Psoas muscle (tissue), 8 donors: ENCODE results near the gene KRT25. TPM values are rescaled to one million over a fixed set of nuclear protein-coding genes. Genes with fewer than 3 reads are reported as not detected.

Experiments
- ATAC-seq, 4 donors: fragments of 200-7000 bp; cut with Tn5 transposase; one replicate each; pipeline ENCODE4 v1.9.1; 2020; ENCODE audit warnings: moderate library complexity in 3 of 4, mild to moderate bottlenecking in 2 of 4
- DNase-seq, 2 donors: peaks; one replicate each; pipeline ENCODE4 v3.0.0-alpha.2; 2020
- H3K27ac ChIP-seq: fragments of 200-600 bp; one replicate; pipeline ENCODE4 v1.8.0; 2022
- H3K27me3 ChIP-seq, 3 donors: fragments of 200-600 bp in 1 of 3; one replicate each; pipeline versions ENCODE4 v1.6.1 to v1.8.0; 2013 to 2022; ENCODE audit warnings: low read length in 2 of 3, mild to moderate bottlenecking in 2 of 3, moderate library complexity in 1 of 3; ENCODE audit not compliant: insufficient read depth in 3 of 3
- H3K36me3 ChIP-seq, 2 donors: fragments of 200-600 bp in 1 of 2; one replicate each; pipeline versions ENCODE4 v1.6.1 to v1.8.0; 2013 to 2022; ENCODE audit warnings: low read depth in 1 of 2, mild to moderate bottlenecking in 1 of 2, moderate library complexity in 1 of 2; ENCODE audit not compliant: insufficient read depth in 1 of 2
- H3K4me1 ChIP-seq: fragments of 200-600 bp; one replicate; pipeline ENCODE4 v1.8.0; 2022
- H3K4me3 ChIP-seq: fragments of 200-600 bp; one replicate; pipeline ENCODE4 v1.8.0; 2022; ENCODE audit warnings: mild to moderate bottlenecking
- H3K9me3 ChIP-seq: fragments of 200-600 bp; one replicate; pipeline ENCODE4 v1.8.0; 2022
- CTCF ChIP-seq: fragments of 200-600 bp; IDR thresholded peaks from one replicate; pipeline ENCODE4 v1.8.0; 2022; ENCODE audit warnings: antibody characterized with exemption
- WGBS, 3 donors: extraction: QIAGEN DNeasy Blood & Tissue Kit; methylation state at CpG; one replicate each; pipeline versions ENCODE4 v1.1.6 to v1.1.7; 2013; 5-methylcytosine and 5-hydroxymethylcytosine counted together
- intact Hi-C, 2 donors: fragments of 100-400 bp; cut with DNase I; formaldehyde crosslinking; loops; one replicate each; pipeline versions ENCODE4 v1.11.0 to v1.14.2; 2022
- polyA plus RNA-seq, 3 donors: library from polyadenylated mRNA; stranded (reverse); fragments of 200-250 nt; gene quantifications; one replicate each; pipeline ENCODE4 v1.2.3, GENCODE V29; 2013
- total RNA-seq, 4 donors: library from RNA; stranded (reverse); fragmentation: NEBNext Ultra II Directional in 2 of 4; extraction: Animal tissue kit (Norgen Biotek cat#: 25700) in 2 of 4; gene quantifications; one replicate each; pipeline versions ENCODE4 v1.2.1 to v1.2.4, GENCODE V29; 2021 to 2023
- donor health status: healthy with polysubstance abuse.
- donor health status: DM: no; HTN: no; CAD: no; lungs with moderate emphysema.
- donor health status: Bipolar disorder and iron deficiency.
- donor health status: healthy.
- donor health status: DM: yes; HTN: yes; CAD: no.
- donor health status: DM: no; HTN: no; CAD: no.
- donor health status: DM: no; HTN: no; CAD: no.
- donor health status: DM: yes; HTN: yes; CAD: no.

Gene KRT25
- total and polyA plus RNA-seq, 7 donors = 0.03 TPM; not detected in 6

GRCh38 chr17:40799859-40800258 is 44.7 kb upstream of the KRT25 start, which contains the start of gene KRT28:
KRT28 (minus strand) TSS chr17:40799959; CDS start chr17:40799893, 66 bp downstream.
- peaks cover 0 to 32% (median 0%) of the 10 kb centered on the region in 3 donors for H3K27me3 ChIP-seq
- no peaks in the 10 kb centered on the region for H3K9me3 ChIP-seq
- no peak within 1 kb of the TSS for H3K4me3 ChIP-seq
- no peak for TF ChIP-seq CTCF
- 70 to 82% (median 79%) methylated on average over 3 of the region's 3 CpGs for WGBS, 3 donors
- no peak within 1 kb of the TSS for H3K27ac ChIP-seq
- intact Hi-C loops = loop anchor here (5.0 to 10.0 kb wide), 4 partner anchors 175 to 865 kb away; no protein-coding TSS in a partner anchor
- DNase-seq = no peak
- no peak for ATAC-seq
- H3K36me3 ChIP-seq = no peaks in the 10 kb centered on the region
- no peaks in the 10 kb centered on the region for H3K4me1 ChIP-seq

- H3K4me1 ChIP-seq = no peaks in the 10 kb centered on the region
- no peak for ATAC-seq
- WGBS, 3 donors = 74 to 84% (median 78%) methylated on average over 27 of the region's 27 CpGs
- intact Hi-C loops = loop anchor here in 1 of 2 donors (10.0 kb wide), 1 partner anchor 172 kb away; no protein-coding TSS in a partner anchor
- no peak for TF ChIP-seq CTCF
- H3K36me3 ChIP-seq = no peaks in the 10 kb centered on the region
- no peak overlapping the region for H3K4me3 ChIP-seq
- H3K27me3 ChIP-seq = peaks cover 0 to 20% (median 0%) of the 10 kb centered on the region in 3 donors
- H3K9me3 ChIP-seq = no peaks in the 10 kb centered on the region
- no peak overlapping the region for H3K27ac ChIP-seq
- DNase-seq = no peak
Observed at GRCh38 chr17:40796846-40797245, 41.7 kb upstream of the KRT25 start.

- no peak for DNase-seq
- Histone ChIP-seq H3K9me3 (no peaks in the 10 kb centered on the region), H3K36me3 (no peaks in the 10 kb centered on the region), H3K27ac (no peak overlapping the region), H3K4me3 (no peak overlapping the region), H3K27me3 (peaks cover 0 to 5% (median 0%) of the 10 kb centered on the region in 3 donors), H3K4me1 (no peaks in the 10 kb centered on the region)
- intact Hi-C loops = loop anchor here in 1 of 2 donors (10.0 kb wide), 1 partner anchor 170 kb away; no protein-coding TSS in a partner anchor
- TF ChIP-seq CTCF = no peak
- no peak for ATAC-seq
- WGBS, 3 donors = 81 to 86% (median 84%) methylated on average over 10 of the region's 10 CpGs
Observed at GRCh38 chr17:40795019-40795667, 40.0 kb upstream of the KRT25 start.

GRCh38 chr17:40794466-40794865 is 39.3 kb upstream of the KRT25 start:
- intact Hi-C loops = loop anchor here (5.0 to 10.0 kb wide), 2 partner anchors 170 to 172 kb away; no protein-coding TSS in a partner anchor
- no peak for TF ChIP-seq CTCF
- Histone ChIP-seq H3K27ac (no peak overlapping the region), H3K4me3 (no peak overlapping the region), H3K36me3 (no peaks in the 10 kb centered on the region), H3K4me1 (no peaks in the 10 kb centered on the region), H3K27me3 (peaks cover 0 to 3% (median 0%) of the 10 kb centered on the region in 3 donors), H3K9me3 (no peaks in the 10 kb centered on the region)
- DNase-seq = no peak
- no peak for ATAC-seq
- WGBS, 3 donors = 87 to 92% (median 91%) methylated on average over 2 of the region's 2 CpGs
